IMR-90 (cell line): ENCODE data around the gene MEGF11. TPM values are rescaled to one million over a fixed set of nuclear protein-coding genes. Genes with fewer than 3 reads are reported as not detected.

Experiments used
- ATAC-seq: fragments of 200-7000 bp; cut with Tn5 transposase; 2 replicates; pipeline ENCODE4 v1.9.1; 2020; ENCODE audit warnings: low read depth, mild to moderate bottlenecking, moderate library complexity
- BruUV-seq: library from RNA; stranded (reverse); fragments of 400-500 nt; replicated peaks from 2 replicates; lab custom pipeline; 2021; lab: Mats Ljungman, UMichigan
- CTCF ChIA-PET: fragments of 300-600 bp; formaldehyde crosslinking; extraction: SDS; loops from one replicate; lab custom pipeline; 2021; ENCODE audit warnings: antibody characterized with exemption; lab: Yijun Ruan, JAX
- POLR2A ChIA-PET: fragments of 300-600 bp; sonication (Branson Sonifier 250); formaldehyde crosslinking; loops from one replicate; lab custom pipeline; 2022; ENCODE audit warnings: antibody characterized with exemption; ENCODE audit not compliant: unreplicated experiment; lab: Charles Lee
- DNase-seq: peaks from one replicate; pipeline ENCODE4 v3.0.0; 2013
- H2AFZ ChIP-seq: replicated peaks from 2 replicates; pipeline ENCODE3; 2013; ENCODE audit warnings: low read length, mild to moderate bottlenecking; ENCODE audit not compliant: poor library complexity
- H2AK5ac ChIP-seq: 2 replicates; pipeline ENCODE4 v1.6.1; 2013; ENCODE audit warnings: low read depth, low read length, inconsistent platforms
- H2AK9ac ChIP-seq: replicated peaks from 2 replicates; pipeline ENCODE3; 2013; ENCODE audit warnings: mild to moderate bottlenecking, low read depth, low read length, moderate library complexity; ENCODE audit not compliant: poor library complexity
- H2BK120ac ChIP-seq: 2 replicates; pipeline ENCODE4 v1.6.1; 2013; ENCODE audit warnings: low read depth, low read length, inconsistent platforms
- H2BK15ac ChIP-seq: 3 replicates; pipeline ENCODE4 v1.6.1; 2013; ENCODE audit warnings: low read depth, low read length, inconsistent platforms
- H2BK20ac ChIP-seq: 2 replicates; pipeline ENCODE4 v1.6.1; 2013; ENCODE audit warnings: low read depth, mild to moderate bottlenecking, inconsistent platforms, low read length, moderate library complexity
- H2BK5ac ChIP-seq: 2 replicates; pipeline ENCODE4 v1.6.1; 2013; ENCODE audit warnings: mild to moderate bottlenecking, low read depth, low read length, inconsistent platforms; ENCODE audit not compliant: poor library complexity, severe bottlenecking
- H3K14ac ChIP-seq: replicated peaks from 2 replicates; pipeline ENCODE4 v1.6.1; 2013; ENCODE audit warnings: low read depth, low read length, inconsistent platforms
- H3K18ac ChIP-seq: 2 replicates; pipeline ENCODE4 v1.6.1; 2013; ENCODE audit warnings: low read depth, low read length, control low read depth
- H3K23ac ChIP-seq: 2 replicates; pipeline ENCODE4 v1.6.1; 2013; ENCODE audit warnings: low read depth, low read length, inconsistent platforms
- H3K27ac ChIP-seq: 2 replicates; pipeline ENCODE4 v1.5.1; 2013; ENCODE audit warnings: mild to moderate bottlenecking, control low read depth, low read length; ENCODE audit not compliant: insufficient read depth
- H3K27me3 ChIP-seq: 2 replicates; pipeline ENCODE4 v1.6.1; 2013; ENCODE audit warnings: low read length; ENCODE audit not compliant: control insufficient read depth, insufficient read depth
- H3K36me3 ChIP-seq: 2 replicates; pipeline ENCODE4 v1.6.1; 2013; ENCODE audit warnings: low read length, mixed read lengths; ENCODE audit not compliant: control insufficient read depth, insufficient read depth
- H3K4ac ChIP-seq: 2 replicates; pipeline ENCODE4 v1.6.1; 2013; ENCODE audit warnings: low read depth, low read length, inconsistent platforms
- H3K4me1 ChIP-seq: 2 replicates; pipeline ENCODE4 v1.6.1; 2013; ENCODE audit warnings: low read length, mixed read lengths; ENCODE audit not compliant: control insufficient read depth, insufficient read depth
- H3K4me2 ChIP-seq: 2 replicates; pipeline ENCODE4 v1.6.1; 2013; ENCODE audit warnings: low read depth, mild to moderate bottlenecking, control low read depth, low read length, moderate library complexity
- H3K4me3 ChIP-seq: 2 replicates; pipeline ENCODE4 v1.5.1; 2013; ENCODE audit warnings: low read depth, mild to moderate bottlenecking, control low read depth, low read length, moderate library complexity; ENCODE audit not compliant: insufficient read depth
- H3K56ac ChIP-seq: 2 replicates; pipeline ENCODE4 v1.6.1; 2013; ENCODE audit warnings: low read length, inconsistent platforms; ENCODE audit not compliant: insufficient read depth; ENCODE audit errors: extremely low read depth
- H3K79me1 ChIP-seq, 2 experiments: 2 replicates each; pipeline ENCODE4 v1.6.1; 2013; ENCODE audit warnings: low read length in 2 of 2, inconsistent platforms in 1 of 2, low read depth in 1 of 2
- H3K9ac ChIP-seq: 2 replicates; pipeline ENCODE4 v1.6.1; 2013; ENCODE audit warnings: low read depth, low read length, control low read depth
- H3K9me1 ChIP-seq: 2 replicates; pipeline ENCODE4 v1.6.1; 2013; ENCODE audit warnings: low read length, inconsistent platforms; ENCODE audit not compliant: insufficient read depth
- H3K9me3 ChIP-seq: 2 replicates; pipeline ENCODE4 v1.6.1; 2013; ENCODE audit warnings: low read length; ENCODE audit not compliant: control insufficient read depth, insufficient read depth
- H4K20me1 ChIP-seq: 2 replicates; pipeline ENCODE4 v1.6.1; 2013; ENCODE audit warnings: low read length, inconsistent platforms; ENCODE audit not compliant: insufficient read depth
- H4K5ac ChIP-seq: 2 replicates; pipeline ENCODE4 v1.6.1; 2013; ENCODE audit warnings: mild to moderate bottlenecking, low read depth, low read length, control low read depth
- H4K8ac ChIP-seq, 2 experiments: 2 replicates each; pipeline ENCODE4 v1.6.1; 2013; ENCODE audit warnings: low read depth in 2 of 2, low read length in 2 of 2, control low read depth in 1 of 2, inconsistent platforms in 1 of 2
- H4K91ac ChIP-seq: 2 replicates; pipeline ENCODE4 v1.6.1; 2013; ENCODE audit warnings: low read depth, low read length, inconsistent platforms; ENCODE audit not compliant: insufficient read depth
- CHD1 ChIP-seq: IDR thresholded peaks from 2 replicates; pipeline ENCODE4 v1.6.1; 2012; ENCODE audit warnings: low read depth, low read length, improper control_type of control experiment
- CTCF ChIP-seq: conservative IDR thresholded peaks from 2 replicates; pipeline ENCODE4 v1.5.1; 2012; ENCODE audit warnings: mild to moderate bottlenecking, low read depth, low read length, improper control_type of control experiment
- ELK1 ChIP-seq: fragments of 150-350 bp; IDR thresholded peaks from 2 replicates; pipeline ENCODE4 v1.6.1; 2016; ENCODE audit warnings: low read depth, mild to moderate bottlenecking, low read length, moderate library complexity, borderline replicate concordance
- FOS ChIP-seq: fragments of 150-350 bp; IDR thresholded peaks from 2 replicates; pipeline ENCODE4 v1.6.1; 2016; ENCODE audit warnings: low read depth, low read length
- MAFK ChIP-seq: IDR thresholded peaks from 2 replicates; pipeline ENCODE4 v1.6.1; 2012; ENCODE audit warnings: low read depth, low read length, improper control_type of control experiment
- MXI1 ChIP-seq: IDR thresholded peaks from 2 replicates; pipeline ENCODE4 v1.6.1; 2012; ENCODE audit warnings: low read depth, mild to moderate bottlenecking, low read length, moderate library complexity, borderline replicate concordance
- NFE2L2 ChIP-seq: fragments of 150-350 bp; IDR thresholded peaks from 2 replicates; pipeline ENCODE4 v1.6.1; 2016; ENCODE audit warnings: low read depth, mild to moderate bottlenecking, low read length
- POLR2A ChIP-seq: IDR thresholded peaks from 2 replicates; pipeline ENCODE4 v1.6.1; 2012; ENCODE audit warnings: mild to moderate bottlenecking, low read depth, low read length
- RAD21 ChIP-seq: IDR thresholded peaks from 2 replicates; pipeline ENCODE4 v1.6.1; 2012; ENCODE audit warnings: low read length, improper control_type of control experiment
- SMC3 ChIP-seq: fragments of 150-350 bp; IDR thresholded peaks from 2 replicates; pipeline ENCODE4 v1.6.1; 2016; ENCODE audit warnings: low read depth, mild to moderate bottlenecking, antibody characterized with exemption, low read length, moderate library complexity
- WGBS, 2 experiments: methylation state at CpG; one replicate each; pipeline versions ENCODE4 v1.1.5 to v1.1.7; 2013; ENCODE audit warnings: missing lambda C conversion rate in 2 of 2; ENCODE audit not compliant: insufficient read length in 1 of 2; ENCODE audit errors: extremely low coverage in 2 of 2; 5-methylcytosine and 5-hydroxymethylcytosine counted together
- dilution Hi-C: fragments of 300-500 bp; cut with HindIII; formaldehyde crosslinking; loops from one replicate; pipeline ENCODE4 v1.14.3; 2018; ENCODE audit warnings: low sequenced_read_pairs; ENCODE audit not compliant: unreplicated experiment
- in situ Hi-C: fragments of 300-500 bp; cut with MboI; formaldehyde crosslinking; loops from 3 replicates; pipeline ENCODE4 v1.14.3; 2019; ENCODE audit warnings: low sequenced_read_pairs, inconsistent platforms, mixed read lengths
- intact Hi-C: fragments of 100-400 bp; cut with micrococcal nuclease; formaldehyde crosslinking; loops from 2 replicates; pipeline ENCODE4 v1.10.0; 2022
- polyA plus RNA-seq, 3 experiments: library from polyadenylated mRNA; depleted of rRNA; stranded (reverse); fragments of >200 nt; gene quantifications; 2 replicates each; pipeline ENCODE4 v1.2.3, GENCODE V29; 2012; ENCODE audit warnings: low replicate concordance in 1 of 3
- total RNA-seq: library from RNA; depleted of rRNA; stranded (reverse); fragments of >200 nt; gene quantifications from 2 replicates; pipeline ENCODE4 v1.2.3, GENCODE V29; 2012
- TF ChIP-seq, protein P1 (sequence below): fragments of 150-350 bp; IDR thresholded peaks from 2 replicates; pipeline ENCODE4 v1.6.1; 2017; ENCODE audit warnings: mild to moderate bottlenecking, antibody characterized with exemption, low read length, low read depth

MEGF11 gene
- total and polyA plus RNA-seq, 2 of the 4 experiments (the other 2 are of a cell fraction), result not detected

DNA sequence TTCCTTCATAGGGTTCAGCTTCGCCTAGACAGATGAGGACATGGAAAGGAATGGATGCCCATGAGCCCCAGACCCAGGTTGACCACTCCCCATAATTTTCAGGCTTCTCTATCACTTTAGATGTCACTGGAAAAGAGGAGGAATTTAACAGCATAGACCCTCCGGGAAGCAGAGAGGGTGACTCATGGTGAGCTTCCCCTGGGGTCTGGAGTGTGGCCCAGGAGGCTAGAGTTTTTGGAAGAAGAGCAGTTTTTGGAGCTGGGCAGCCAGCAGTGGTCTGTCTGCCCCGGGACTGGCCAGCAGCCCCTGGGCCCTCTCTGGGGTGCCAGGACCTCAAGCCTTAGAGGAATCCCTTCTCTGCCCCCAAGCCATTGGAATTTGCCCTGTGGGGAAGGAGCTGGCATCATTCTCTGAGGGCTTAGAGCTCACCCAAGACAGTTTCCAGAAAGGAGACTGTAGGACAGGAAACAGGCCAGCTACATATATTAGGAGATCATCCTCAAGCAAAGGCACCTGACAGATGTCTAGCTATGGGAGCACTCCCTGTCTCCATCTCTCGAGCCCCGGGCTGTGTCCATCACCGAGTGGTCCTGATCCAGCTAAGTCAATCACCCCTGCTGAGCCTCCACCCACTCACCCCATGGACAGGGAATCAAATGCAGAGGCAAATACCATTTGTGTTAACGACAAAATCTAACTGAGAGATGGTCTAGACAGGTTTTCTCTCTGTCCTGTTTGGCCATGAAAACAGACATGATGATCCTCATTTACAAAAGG is 67.3 kb downstream of the MEGF11 start:
- Histone ChIP-seq H2BK15ac (no peak overlapping the region), H2BK20ac (no peak overlapping the region), H3K14ac (no peak overlapping the region), H3K36me3 (no peaks in the 10 kb centered on the region), H3K9me1 (no peaks in the 10 kb centered on the region), H3K9me3 (no peaks in the 10 kb centered on the region), H3K4me3 (no peak overlapping the region), H3K4me1 (no peaks in the 10 kb centered on the region), H3K27ac (no peak overlapping the region), H2AK5ac (no peak overlapping the region), H3K18ac (no peak overlapping the region), H2BK5ac (no peak overlapping the region), H3K79me1 (no peaks in the 10 kb centered on the region), H4K91ac (no peak overlapping the region), H4K20me1 (no peaks in the 10 kb centered on the region), H2AFZ (no peak overlapping the region), H3K4me2 (no peak overlapping the region), H4K8ac (no peak overlapping the region), H2AK9ac (no peak overlapping the region), H3K9ac (no peak overlapping the region), H2BK120ac (no peak overlapping the region), H3K23ac (no peak overlapping the region), H3K56ac (no peak overlapping the region), H4K5ac (no peak overlapping the region), H3K4ac (no peak overlapping the region), H3K27me3 (peaks cover 60% of the 10 kb centered on the region)
- no peak for TF ChIP-seq NFE2L2
- TF ChIP-seq, protein P1, sequence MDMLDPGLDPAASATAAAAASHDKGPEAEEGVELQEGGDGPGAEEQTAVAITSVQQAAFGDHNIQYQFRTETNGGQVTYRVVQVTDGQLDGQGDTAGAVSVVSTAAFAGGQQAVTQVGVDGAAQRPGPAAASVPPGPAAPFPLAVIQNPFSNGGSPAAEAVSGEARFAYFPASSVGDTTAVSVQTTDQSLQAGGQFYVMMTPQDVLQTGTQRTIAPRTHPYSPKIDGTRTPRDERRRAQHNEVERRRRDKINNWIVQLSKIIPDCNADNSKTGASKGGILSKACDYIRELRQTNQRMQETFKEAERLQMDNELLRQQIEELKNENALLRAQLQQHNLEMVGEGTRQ, result no peak
- TF ChIP-seq MXI1, result no peak
- no peak for TF ChIP-seq CTCF
- no peak for TF ChIP-seq ELK1
- no peak for TF ChIP-seq RAD21
- no peak for TF ChIP-seq POLR2A
- no peak for TF ChIP-seq FOS
- TF ChIP-seq CHD1, result no peak
- TF ChIP-seq MAFK, result no peak
- no peak for TF ChIP-seq SMC3
- DNase-seq (no peak), ATAC-seq (no peak)
- WGBS, 2 experiments, result 50% methylated on average over 1 of the region's 7 CpGs; no CpG with 5 or more reads in 1 of the 2 experiments
- ChIA-PET POLR2A (no interaction called here), CTCF (interaction anchor here (0.7 kb wide), 1 partner anchor 53 kb away, joined by 4 read pairs; no protein-coding TSS in a partner anchor)
- BruUV-seq, result no TSS peak
- intact Hi-C loops, result no loop called here
- dilution Hi-C loops, result no loop called here
- in situ Hi-C loops, result no loop called here
